ENCODE data around the gene METTL4. TPM values are rescaled to one million over a fixed set of nuclear protein-coding genes. Genes with fewer than 3 reads are reported as not detected.

METTL4 gene
- total and polyA plus RNA-seq, 2 of the 8 experiments (the other 6 are each of a cell fraction or from before 2014, with no cell fraction given), result 8.5 to 11.5 TPM

DNA sequence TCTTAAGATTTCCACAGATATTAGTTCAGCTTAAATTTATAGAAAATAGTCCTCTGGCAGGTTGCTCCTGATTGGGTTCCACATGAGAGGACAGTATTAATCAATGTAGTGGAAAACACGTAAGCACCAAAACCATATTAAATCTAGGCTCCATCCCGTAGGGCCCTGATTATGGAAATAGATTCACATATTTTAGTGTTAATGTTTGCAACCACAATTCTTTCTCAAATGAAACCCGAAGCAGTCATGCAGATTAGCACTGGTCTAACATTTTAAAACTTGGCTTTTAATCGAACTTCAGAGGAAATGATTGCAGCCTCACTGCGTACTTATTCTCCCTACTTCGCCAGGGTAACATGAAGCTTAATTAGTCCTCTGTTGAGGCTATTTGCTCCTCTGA, 60.9 kb downstream of the METTL4 start:
- no peak overlapping the region for H4K91ac ChIP-seq (replicated peaks; ENCODE audit: insufficient read length, low read length)
- H3K23me2 ChIP-seq (ENCODE audit: low read depth, low read length), result no peaks in the 10 kb centered on the region
- H3K4me1 ChIP-seq (replicated peaks in 1 of 4; ENCODE audit: control insufficient read depth in 3 of 4, insufficient read depth in 4 of 4, low read length in 3 of 4), result no peaks in the 10 kb centered on the region
- H3K27me3 ChIP-seq (replicated peaks in 1 of 4; ENCODE audit: control insufficient read depth in 3 of 4, extremely low read depth in 1 of 4, insufficient read depth in 3 of 4, low read length in 3 of 4), result no peaks in the 10 kb centered on the region
- no peak overlapping the region for H3K56ac ChIP-seq (replicated peaks; ENCODE audit: insufficient read length, low read depth, low read length)
- no peak overlapping the region for H2AK5ac ChIP-seq (ENCODE audit: low read depth, low read length)
- no peak overlapping the region for H3K4me3 ChIP-seq (ENCODE audit: extremely low read depth in 1 of 4, insufficient read depth in 2 of 4, low read depth in 3 of 4, low read length in 4 of 4)
- H3K36me3 ChIP-seq (ENCODE audit: control insufficient read depth in 2 of 4, insufficient read depth in 4 of 4, low read length in 3 of 4), result no peaks in the 10 kb centered on the region
- no peak overlapping the region for H2AFZ ChIP-seq (ENCODE audit: low read length)
- no peak overlapping the region for H4K8ac ChIP-seq (ENCODE audit: extremely low read depth, insufficient read depth, low read length)
- H3K18ac ChIP-seq (ENCODE audit: extremely low read depth, low read length), result no peak overlapping the region
- H2BK120ac ChIP-seq (replicated peaks; ENCODE audit: low read depth, low read length), result no peak overlapping the region
- no peak overlapping the region for H3K23ac ChIP-seq (ENCODE audit: insufficient read length)
- ChIA-PET POLR2A (ENCODE audit: partially characterized antibody) (no interaction called here), CTCF (ENCODE audit: partially characterized antibody) (no interaction called here)
- no peak overlapping the region for H2BK5ac ChIP-seq (ENCODE audit: low read depth, low read length)
- H4K20me1 ChIP-seq (replicated peaks in 1 of 2; ENCODE audit: control insufficient read depth in 1 of 2, insufficient read depth in 2 of 2, low read length in 2 of 2), result no peaks in the 10 kb centered on the region
- no peak overlapping the region for H2BK12ac ChIP-seq (ENCODE audit: low read depth, low read length)
- no peak overlapping the region for H3K14ac ChIP-seq (ENCODE audit: insufficient read length)
- no peaks in the 10 kb centered on the region for H3K9me3 ChIP-seq (ENCODE audit: insufficient read depth in 2 of 2, low read depth in 1 of 2, low read length in 1 of 2)
- no peak overlapping the region for H3K9ac ChIP-seq (replicated peaks in 1 of 4; ENCODE audit: extremely low read depth in 1 of 4, low read depth in 3 of 4, low read length in 3 of 4)
- no peak overlapping the region for H4K5ac ChIP-seq (ENCODE audit: insufficient read length, low read depth, low read length)
- 87% methylated on average over 6 of the region's 6 CpGs; no CpG with 5 or more reads in 1 of the 2 experiments for WGBS, 2 experiments (ENCODE audit: extremely low coverage in 1 of 2, insufficient coverage in 1 of 2, insufficient read length in 1 of 2, insufficient replicate concordance in 2 of 2, low coverage in 1 of 2, low lambda C conversion rate in 2 of 2, missing lambda C conversion rate in 1 of 2)
- H2BK15ac ChIP-seq (ENCODE audit: low read length), result no peak overlapping the region
- H3K4ac ChIP-seq (replicated peaks; ENCODE audit: insufficient read length, low read depth, low read length), result no peak overlapping the region
- DNase-seq (ENCODE audit: low read depth in 1 of 2, low spot score in 2 of 2) (no peak), FAIRE-seq (no peak)
- no peaks in the 10 kb centered on the region for H3K79me2 ChIP-seq (ENCODE audit: control insufficient read depth in 1 of 2, insufficient read depth in 2 of 2, low read length in 2 of 2)
- H3K27ac ChIP-seq (ENCODE audit: low read depth, low read length), result no peak overlapping the region
- no peaks in the 10 kb centered on the region for H3K79me1 ChIP-seq (ENCODE audit: low read depth, low read length)
- H2BK20ac ChIP-seq (ENCODE audit: low read length), result no peak overlapping the region
- no peak overlapping the region for H3K4me2 ChIP-seq (ENCODE audit: insufficient read depth in 1 of 2, low read depth in 2 of 2, low read length in 2 of 2)
- TF ChIP-seq CHD1 (IDR thresholded peaks at IDR 0.05; ENCODE audit: low read depth, low read length) (no peak), CBX5 (IDR thresholded peaks at IDR 0.05; ENCODE audit: low read depth, low read length) (no peak), JUND (IDR thresholded peaks at IDR 0.05; ENCODE audit: low read length) (no peak), POLR2AphosphoS5 (IDR thresholded peaks at IDR 0.05; ENCODE audit: low read depth, low read length) (no peak), HDAC2 (IDR thresholded peaks at IDR 0.05; ENCODE audit: borderline replicate concordance in 1 of 2, low read depth in 2 of 2, low read length in 2 of 2) (no peak), EGR1 (IDR thresholded peaks at IDR 0.05; ENCODE audit: borderline replicate concordance, low read depth, low read length) (no peak), POU5F1 (IDR thresholded peaks at IDR 0.05; ENCODE audit: low read depth, low read length) (no peak), JUN (IDR thresholded peaks at IDR 0.05; ENCODE audit: low read depth, low read length) (no peak), RNF2 (IDR thresholded peaks at IDR 0.05; ENCODE audit: borderline replicate concordance, low read depth, low read length, missing control alignments, poor library complexity, severe bottlenecking) (no peak), SIX5 (IDR thresholded peaks at IDR 0.05; ENCODE audit: low read depth, low read length) (no peak), BRCA1 (IDR thresholded peaks at IDR 0.05; ENCODE audit: low read depth, low read length) (no peak), KDM1A (IDR thresholded peaks at IDR 0.05; ENCODE audit: borderline replicate concordance, low read length) (no peak), EP300 (IDR thresholded peaks at IDR 0.05; ENCODE audit: borderline replicate concordance in 1 of 2, low read depth in 2 of 2, low read length in 2 of 2) (no peak)
- TF ChIP-seq, protein P1, sequence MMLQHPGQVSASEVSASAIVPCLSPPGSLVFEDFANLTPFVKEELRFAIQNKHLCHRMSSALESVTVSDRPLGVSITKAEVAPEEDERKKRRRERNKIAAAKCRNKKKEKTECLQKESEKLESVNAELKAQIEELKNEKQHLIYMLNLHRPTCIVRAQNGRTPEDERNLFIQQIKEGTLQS (IDR thresholded peaks at IDR 0.05; ENCODE audit: insufficient read depth, low read depth, low read length), result no peak

Data from H1 (cell line).